Iris pigment epithelial cell (primary cell): Measurements from ENCODE around the gene GPR37.

Source experiments
- DNase-seq: peaks from one replicate; pipeline ENCODE4 v3.0.0-alpha.2; 2011; ENCODE audit warnings: low read depth

Gene GPR37

DNA sequence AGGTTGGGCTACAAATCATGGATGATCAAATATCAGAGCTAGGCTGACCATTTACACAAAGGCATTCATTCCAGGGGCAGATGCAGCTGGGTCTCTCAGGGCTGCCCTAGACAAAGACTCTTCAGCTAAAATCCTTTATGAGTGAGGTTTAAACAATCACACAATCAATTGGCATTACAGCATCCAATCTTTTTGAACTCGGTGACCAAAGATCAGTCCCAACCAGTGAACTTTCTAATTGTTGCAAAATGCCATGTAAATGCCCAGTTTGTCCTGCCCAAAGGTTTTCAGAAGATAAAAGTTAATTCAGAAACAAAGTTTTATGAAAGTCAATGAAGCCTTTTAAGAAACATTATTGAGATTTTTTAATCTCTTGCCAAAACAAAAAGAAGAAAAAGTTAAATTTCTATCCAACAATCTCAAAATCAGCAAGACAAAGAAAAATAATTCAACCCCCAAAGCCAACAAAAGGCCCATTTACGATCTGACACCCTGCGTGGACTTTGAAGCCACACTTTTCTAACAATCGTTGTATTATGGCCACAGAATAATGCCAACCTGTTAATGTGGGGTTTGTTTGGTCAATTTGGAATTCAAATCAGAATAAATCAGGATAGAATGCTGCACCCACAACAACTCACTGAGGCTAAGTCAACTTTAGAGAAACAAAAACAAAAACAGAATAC, 40.9 kb downstream of the GPR37 start:
- DNase-seq, result no peak

DNA sequence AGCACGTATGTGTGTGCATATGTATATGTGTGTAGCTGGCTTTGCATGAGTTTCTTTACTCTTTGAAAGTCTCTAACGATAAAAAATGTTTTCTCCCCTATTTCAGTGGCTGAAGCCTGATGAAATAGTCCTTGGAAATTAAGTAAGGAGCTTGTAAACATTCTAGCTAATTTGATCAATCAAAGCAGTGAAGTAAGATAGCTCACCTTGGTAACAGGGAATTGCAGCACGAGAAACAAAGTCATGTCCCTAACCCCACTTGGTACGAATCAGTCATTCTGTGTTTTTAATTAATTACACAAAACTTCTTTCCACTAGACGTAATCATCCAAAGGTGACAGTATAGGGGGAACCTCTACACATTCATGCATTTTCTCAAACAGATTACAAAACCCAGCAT, 41.5 kb downstream of the GPR37 start:
- no peak for DNase-seq

DNA sequence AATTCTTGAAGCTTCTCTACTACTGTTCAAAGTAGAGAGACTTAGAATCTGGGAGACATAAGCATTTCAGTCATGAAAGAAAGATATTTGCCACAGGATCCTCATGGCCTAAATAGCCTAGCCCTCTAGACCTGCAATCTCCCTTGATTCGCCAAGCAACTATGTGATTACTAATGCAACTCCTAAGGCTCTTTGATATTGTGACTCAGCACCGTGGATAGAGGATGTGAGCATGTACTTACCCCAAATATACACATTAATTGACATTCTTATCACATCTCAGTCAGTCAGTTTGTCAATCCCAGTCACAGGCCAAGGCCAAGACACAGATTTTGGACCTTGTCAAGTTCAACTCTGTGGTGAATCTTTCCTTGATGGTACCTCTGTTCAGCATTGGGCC, 42.6 kb downstream of the GPR37 start:
- DNase-seq, result peak; percentile 92

DNA sequence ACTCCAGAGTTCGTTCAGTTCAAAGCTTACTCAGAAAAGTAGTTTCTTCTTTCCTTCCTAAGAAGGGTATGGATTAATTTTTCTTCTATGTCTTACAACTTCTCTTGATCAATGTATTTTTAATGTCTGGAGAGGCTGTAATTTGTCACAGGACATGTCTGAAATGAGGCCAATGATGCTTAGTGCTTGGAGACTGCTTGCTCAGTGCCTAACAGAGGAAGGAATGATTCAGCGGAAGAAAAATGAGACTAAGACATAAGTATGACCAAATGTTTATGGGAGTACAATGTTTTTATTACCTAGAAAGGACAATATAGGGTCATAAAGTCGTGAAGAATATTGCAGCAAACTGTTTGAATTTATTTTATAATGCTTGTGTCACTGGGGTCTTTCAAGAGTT, 43.3 kb downstream of the GPR37 start:
- peak; percentile 81 for DNase-seq

DNA sequence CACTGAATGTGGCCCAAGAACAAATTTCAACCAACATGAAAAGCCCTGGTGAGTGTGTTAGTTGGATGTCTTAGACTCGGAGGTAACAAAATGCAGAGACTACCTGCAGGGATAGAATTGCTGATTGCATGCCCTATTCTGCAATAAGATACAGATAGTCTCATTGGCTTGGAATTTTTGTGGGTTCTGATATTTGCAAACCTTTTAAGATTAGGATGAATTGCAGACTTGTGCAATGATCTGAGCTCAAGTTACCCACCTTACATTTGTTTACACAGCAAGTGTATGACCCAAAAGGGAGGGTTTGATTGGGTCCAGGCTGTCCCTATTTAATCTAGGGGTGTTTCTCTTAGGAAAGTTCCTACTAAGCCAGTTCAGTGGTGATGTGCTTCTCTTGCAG, 45.4 kb downstream of the GPR37 start:
- DNase-seq, result peak; percentile 94

DNA sequence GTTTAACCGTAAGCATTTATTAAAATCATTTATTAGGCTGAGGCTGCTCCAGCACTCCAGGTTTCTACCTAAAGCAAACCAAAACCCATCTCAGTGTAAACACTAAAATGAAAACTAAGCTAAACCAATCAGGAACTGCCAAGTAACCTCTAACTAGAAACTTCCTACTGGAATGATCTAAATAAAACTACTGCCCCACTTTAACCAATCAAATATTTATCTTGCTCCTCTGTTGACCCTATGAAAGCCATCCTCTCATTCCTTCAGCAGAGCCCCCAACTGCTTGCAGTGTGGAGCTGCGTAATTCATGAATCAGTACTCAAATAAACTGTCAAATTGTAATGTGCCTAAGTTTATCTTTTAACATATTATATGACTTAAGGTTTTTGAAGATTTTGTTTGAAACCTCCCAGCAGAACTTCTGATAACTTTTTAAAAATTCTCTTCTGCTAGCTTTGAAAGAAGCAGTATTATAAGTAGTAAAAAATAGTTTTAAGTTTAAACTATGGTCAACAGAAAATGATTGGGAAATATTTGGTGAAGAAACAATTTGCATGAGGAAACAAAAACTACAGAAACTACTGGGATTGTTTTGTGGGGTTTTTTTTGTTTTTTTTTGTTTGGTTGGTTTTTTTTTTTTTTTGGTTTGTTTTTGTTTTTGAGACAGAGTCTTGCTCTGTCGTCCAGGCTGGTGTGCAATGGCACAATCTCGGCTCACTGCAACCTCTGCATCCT, 47.4 kb downstream of the GPR37 start:
- peak; percentile 86 for DNase-seq

DNA sequence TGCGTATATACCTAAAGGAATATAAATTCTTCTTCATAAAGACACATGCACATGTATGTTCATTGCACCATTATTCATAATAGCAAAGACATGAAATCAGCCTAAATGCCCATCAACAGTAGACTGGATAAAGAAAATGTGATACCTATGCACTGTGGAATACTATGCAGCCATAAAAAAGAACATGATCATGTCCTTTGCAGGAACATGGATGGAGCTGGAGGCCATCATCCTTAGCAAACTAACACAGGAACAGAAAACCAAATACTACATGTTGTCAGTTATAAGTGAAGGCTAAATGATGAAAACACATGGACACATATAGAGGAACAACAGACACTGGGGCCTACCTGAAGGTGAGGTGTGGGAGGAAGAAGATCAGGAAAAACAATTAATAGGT, 48.7 kb downstream of the GPR37 start:
- DNase-seq, result no peak

DNA sequence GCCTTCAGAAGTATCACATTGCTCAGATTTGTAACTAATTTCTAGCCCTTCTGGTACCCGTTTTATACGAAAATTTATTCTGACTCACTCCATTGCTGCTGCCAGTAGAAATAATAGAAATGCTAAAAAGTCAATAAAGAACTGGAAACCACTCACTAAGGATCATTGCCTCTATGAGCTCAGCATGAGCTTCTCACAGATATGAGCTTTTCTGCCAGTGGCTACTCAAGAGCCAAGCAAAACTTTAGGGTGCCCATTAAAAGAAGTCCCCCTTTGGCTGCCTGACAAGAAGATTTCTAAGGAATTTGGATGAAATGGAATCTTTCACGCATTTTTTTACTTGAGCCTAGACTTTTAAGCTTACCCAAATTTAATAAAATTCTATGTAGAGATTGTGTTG, 52.5 kb downstream of the GPR37 start:
- no peak for DNase-seq

DNA sequence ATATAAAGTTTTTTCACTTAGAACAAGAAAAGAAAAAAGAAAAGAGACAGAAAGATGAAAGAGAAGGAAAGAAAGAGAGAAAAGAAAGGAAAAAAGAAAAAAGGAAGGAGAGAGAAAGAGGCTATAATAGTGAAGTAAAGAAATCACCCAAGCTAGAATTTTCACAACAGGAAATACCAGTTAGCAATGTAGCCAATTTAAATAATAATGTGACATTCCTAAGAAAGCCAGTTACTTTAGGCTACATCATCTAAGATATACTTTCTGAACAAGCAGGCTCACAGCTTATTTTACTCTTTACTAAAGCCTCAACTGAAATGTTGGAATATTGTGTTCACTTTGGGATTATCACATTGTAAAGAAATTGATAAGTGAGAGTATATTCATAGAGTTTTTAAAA, 53.6 kb downstream of the GPR37 start:
- peak; percentile 49 for DNase-seq

DNA sequence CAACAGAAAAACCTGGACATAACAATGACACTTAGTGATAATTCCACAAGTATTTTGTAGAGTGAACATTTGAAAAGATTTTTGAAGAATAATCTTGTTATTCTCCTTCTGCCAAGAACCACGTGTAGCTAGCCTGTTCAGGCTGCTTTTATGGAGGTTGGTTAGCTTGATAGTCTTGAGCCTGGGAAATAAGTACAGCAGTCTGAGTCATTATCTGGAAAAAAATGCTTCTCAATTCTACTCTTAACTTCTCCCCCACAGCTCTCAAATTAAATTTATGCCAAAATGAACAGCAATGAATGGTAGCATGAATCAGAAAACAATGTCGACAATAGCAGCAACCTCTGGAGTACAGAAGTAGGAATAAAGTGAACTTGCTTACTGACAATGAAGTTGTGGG, 63.2 kb downstream of the GPR37 start:
- peak; percentile 63 for DNase-seq

DNA sequence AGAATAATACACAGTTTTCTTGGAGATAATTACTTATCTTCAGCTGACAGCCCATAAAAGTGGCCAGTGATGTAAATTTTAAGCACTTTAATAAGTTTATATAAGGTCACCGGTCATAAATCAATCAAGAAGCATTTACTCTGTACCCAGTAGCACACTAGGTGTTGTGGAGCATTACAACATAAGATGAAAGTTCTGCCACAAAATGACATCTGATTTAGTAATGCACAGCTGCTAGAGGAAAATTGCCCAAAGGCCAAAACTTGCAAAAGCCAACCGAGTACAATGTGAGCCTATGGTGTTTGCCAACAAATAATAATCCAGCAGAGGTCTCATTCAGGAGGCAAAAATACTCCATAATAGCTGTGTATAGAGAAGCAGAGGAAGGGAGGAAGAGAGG, 63.6 kb downstream of the GPR37 start:
- peak; percentile 67 for DNase-seq

DNA sequence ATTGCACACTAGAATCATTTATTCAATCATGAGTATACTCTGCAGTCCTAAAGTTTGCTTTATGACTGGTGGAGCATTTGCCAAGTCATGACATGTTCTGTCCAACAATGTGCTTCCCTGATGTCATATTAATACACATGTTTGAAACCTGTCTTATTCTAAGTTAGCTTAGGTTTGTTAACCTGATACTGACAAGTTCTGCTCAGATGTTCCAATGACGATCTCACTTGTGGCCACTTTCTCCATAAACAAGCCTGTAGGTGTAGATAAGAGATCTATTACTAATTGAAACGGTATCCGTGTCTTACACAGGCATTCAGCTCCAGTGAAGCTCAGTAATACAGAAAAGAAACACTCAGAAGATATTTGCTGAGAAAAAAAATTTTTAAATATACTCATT, 64.9 kb downstream of the GPR37 start:
- DNase-seq, result peak; percentile 84

DNA sequence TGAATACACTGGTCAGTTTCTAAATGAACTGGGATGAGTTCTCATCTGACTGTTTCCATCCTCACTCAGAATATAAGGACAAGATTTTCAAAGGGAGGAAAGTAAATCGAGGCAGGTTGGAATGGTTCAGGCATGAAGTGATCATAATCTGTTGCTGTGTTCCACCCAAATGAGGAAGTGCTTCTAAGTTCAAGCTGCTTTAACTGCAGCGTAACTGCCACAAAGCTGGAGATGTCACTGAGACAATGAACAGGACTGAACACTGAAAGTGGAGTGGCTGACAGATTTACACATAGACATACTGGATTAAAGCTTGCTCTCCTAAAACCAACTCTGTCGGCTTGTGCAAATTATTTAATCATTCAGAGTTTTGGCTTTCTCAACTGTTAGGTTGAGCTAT, 66.6 kb downstream of the GPR37 start:
- no peak for DNase-seq

DNA sequence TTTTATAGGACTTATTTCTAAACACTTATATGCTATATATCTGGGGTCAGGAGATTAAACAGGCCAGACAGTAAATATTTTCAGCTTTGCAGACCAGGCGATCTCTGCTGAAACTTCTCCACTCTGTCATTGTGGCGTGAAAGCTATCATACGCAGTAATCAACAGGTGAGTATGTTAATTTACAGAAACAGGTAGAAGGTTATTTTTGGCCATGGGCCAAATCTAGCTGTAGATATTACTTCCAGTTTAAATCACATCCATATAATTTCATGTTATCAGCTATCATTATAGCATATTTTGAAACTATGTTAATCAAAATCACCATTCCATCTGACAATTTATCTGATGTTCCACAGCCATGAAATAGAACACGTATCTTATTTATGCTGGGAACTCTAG, 67.8 kb downstream of the GPR37 start:
- DNase-seq, result no peak
